IPS DF 19.7 (cell line): ENCODE data around the gene AKAP8L.
"Not testable (repeated sequence)": the region's sequence is repeated elsewhere in the genome, so short reads cannot be mapped to it uniquely, and the experiment has no call there.

Experiments used
- DNase-seq: peaks from one replicate; pipeline ENCODE4 v3.0.0-alpha.2; 2013; ENCODE audit warnings: low read depth, low spot score

AKAP8L gene

DNA sequence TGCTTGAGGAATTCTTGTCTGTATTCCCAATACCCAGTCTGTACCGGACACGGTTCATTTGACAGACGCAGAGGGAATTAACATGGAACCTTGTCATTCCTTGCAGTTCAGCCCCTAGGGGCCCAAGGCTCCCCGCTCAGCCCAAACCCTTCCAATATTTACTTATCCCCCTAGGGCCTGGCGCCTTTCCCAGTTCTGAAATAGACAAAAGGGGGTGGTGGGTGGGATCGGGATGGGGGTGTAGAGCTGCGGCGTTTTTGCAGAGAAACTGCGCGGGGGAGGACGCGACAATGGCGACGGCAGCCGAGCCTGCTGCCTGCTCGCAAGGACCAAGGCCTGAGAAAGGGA is 583 bp downstream of the AKAP8L start:
- DNase-seq = no peak

DNA sequence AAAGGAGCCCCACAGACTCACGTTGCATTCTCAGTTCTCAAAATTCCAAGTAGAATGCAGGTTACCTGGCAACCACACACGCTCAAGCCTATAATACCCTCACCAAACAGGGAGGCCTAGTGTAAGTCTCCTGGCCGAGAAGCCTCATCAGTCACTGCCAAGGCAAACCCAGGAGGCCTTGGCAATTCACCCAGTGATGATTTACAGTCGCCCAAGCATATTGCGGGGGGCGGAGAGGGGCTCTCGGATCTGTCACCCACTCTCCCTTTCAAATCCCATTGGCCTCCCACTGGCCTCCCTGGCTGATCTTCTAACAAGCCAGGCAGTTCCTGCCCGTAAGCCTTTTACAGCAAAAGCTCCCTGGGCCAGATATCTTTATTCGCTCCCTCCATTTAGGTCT is 1.1 kb downstream of the AKAP8L start:
- DNase-seq = no peak

- no peak for DNase-seq
Observed at GRCh38 chr19:15412832-15413231, 6.0 kb downstream of the AKAP8L start.

GRCh38 chr19:15411351-15411750 is 7.4 kb downstream of the AKAP8L start:
- DNase-seq = not testable (repeated sequence)

DNA sequence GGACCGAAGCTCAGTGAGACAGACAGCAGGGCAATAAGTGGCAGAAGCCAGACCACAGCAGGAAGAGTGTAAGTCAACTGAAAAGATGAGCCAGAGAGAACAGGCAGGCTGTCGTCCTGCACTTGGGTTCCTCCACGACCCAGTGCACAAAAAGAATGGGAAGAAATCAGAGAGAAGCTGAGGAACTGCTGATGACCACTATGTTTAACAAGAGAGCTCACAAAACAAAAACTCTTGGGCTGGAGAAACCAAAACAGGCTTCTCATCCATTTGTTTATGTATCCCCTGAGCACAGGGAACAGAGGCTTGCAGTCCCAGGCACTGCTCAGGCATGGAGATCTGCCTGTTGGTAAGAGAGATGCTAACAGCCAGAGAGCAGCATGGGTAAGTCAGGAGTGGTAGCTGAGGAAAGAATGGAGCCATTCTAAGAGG is 14.0 kb downstream of the AKAP8L start:
- no peak for DNase-seq

GRCh38 chr19:15404097-15404779 is 14.6 kb downstream of the AKAP8L start:
- no peak for DNase-seq

DNA sequence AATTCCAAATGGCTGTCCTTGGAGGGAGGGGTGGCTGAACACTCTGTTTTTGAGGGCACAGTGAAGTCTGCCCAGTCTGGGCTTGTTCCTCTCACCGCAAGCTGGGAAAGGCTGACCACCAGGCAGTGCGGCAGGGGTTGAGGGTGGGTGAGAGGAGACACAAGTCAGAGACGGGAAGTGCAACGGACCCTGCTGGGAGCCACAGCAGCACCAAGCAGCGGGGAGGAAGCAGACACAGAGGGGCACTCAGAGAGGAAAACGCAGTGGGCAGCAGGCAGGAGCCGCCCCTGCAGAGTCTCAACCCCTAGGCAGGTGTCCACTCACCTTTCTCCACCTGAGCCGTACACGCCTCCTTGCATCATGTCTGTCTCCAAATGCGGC is 15.6 kb downstream of the AKAP8L start:
- DNase-seq = no peak

- no peak for DNase-seq
Observed at GRCh38 chr19:15402411-15403150, 16.2 kb downstream of the AKAP8L start.

DNA sequence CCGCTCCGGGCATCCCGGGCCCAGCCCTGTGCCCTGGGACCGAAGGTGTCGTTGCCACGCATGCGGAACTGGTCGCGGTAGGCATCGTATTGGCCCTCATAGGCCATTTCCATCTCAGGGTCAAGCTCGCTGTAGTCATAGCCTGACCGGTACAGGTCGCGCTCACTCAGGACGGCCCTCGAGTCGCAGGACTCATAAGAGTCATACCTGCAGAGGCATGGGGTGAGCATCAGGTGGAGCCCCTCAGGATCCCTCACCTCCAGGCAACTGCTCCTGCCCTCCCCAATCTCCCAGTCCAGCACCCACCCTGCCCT is 17.4 kb downstream of the AKAP8L start:
- no peak for DNase-seq

DNA sequence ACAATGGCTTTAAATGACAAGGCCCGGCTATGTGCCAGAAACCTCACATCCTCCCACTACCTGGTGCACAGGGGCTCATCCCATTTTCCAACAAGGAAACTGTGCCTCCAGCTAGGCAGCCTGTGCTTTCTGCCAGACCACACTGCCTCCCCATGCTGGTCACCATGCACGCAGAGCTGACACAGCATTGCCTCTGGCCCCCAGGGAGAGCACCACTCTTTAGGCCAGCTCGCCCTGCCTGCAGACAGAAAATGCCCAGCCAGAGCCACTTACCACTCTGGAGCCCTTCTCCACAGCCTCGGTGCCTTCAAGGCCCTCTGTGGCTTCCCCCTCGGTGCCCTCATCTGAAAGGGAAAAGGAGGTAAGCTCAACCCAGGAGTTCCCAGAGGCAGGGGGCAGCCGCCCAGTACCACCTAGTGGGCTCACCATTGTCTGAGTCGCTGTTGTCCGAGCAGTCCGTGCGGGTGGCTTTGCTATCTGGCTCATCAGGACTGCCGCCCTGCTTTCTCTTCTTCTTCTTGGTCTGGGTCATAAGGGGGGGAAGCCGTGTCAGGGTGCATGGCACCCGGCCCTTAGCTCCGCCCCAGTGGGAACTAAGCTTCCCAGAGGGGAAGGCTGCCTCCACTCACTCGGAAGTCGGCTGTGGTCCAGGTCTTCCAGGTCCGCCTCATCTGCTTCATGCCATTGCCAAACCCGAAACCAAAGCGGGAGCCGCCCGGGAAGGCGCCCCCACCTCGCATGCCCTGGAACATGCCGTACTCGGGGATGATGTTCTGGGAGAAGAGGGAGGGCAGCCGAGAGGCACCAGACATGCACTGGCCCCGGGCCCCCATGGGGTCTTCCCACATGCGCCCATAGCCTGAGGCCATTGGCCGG is 18.0 kb downstream of the AKAP8L start:
- DNase-seq = no peak

- DNase-seq = no peak
Observed at GRCh38 chr19:15399635-15400034, 19.2 kb downstream of the AKAP8L start.

- DNase-seq = no peak
Observed at GRCh38 chr19:15399234-15399515, 19.6 kb downstream of the AKAP8L start.

GRCh38 chr19:15398501-15399233 is 20.1 kb downstream of the AKAP8L start:
- no peak for DNase-seq

- DNase-seq = no peak
Observed at GRCh38 chr19:15397782-15398181, 21.0 kb downstream of the AKAP8L start.

DNA sequence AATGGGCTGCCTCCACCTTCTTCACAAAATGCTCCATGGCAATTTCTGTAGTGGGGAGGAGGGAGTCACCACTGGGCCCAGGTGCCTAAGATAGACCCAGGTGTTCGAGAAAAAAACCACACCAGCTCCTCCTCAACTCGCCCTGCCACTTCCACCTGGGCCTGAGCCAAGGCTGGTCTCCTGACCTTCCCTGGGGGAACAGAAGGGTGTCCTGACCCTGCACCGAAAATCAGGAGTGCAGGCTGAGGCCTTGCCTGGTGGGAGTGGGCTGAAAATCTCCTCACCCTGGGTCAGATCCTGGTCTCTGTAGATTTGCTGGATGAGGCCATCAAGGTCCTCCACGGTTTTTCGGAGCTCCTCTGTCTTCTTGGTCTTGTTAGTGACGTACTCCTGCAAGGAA is 21.6 kb downstream of the AKAP8L start:
- no peak for DNase-seq

DNA sequence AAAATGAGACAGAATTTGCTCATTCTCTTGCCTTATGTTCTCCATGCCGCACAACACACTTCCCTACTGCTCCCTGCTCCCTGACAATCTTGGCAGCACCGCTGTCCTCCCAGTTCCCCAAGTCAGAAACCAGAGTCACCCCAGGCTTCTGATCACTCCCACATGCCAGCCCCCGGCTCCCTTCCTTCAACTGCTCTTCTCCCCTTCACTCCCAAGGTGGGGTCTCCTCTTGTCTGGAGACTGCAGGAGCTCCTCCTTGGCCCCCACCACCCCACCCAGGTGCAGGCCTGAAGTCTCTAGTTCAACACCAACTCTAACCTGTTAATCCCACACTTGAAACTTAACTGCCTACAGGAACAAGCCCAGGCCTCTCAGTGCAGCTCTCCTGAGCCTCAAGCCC is 22.4 kb downstream of the AKAP8L start:
- DNase-seq = no peak

DNA sequence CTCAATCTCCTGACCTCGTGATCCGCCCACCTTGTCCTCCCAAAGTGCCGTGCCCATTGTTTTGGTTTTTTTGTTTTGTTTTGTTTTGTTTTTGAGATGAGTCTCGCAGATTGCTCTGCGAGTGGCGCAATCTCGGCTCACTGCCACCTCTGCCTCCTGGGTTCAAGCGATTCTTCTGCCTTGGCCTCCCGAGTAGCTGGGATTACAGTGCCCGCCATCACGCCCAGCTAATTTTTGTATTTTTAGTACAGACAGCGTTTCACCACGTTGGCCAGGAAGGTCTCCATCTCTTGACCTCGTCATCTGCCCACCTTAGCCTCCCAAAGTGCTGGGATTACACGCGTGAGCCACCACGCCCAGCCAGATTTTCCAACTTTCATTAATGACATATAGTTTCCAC is 23.5 kb downstream of the AKAP8L start:
- not testable (repeated sequence) for DNase-seq

DNA sequence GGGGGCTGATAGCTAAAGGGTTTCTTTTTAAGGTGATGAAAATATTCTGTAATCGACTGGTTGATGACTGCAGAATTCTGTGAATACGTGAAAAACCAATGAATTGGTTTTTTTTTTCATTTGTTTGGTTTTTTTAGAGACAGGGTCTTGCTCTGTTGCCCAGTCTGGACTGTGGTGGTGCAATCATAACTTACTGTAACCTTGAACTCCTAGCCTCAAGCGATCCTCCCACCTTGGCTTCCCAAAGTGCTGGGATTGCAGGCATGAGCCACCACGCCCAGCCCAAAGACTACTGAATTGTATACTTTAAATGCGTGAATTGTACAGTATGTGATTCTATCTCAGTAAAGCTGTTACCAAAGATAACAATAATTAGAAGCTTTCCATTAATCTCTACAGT is 24.4 kb downstream of the AKAP8L start:
- no peak for DNase-seq

- no peak for DNase-seq
Observed at GRCh38 chr19:15393963-15394362, 24.8 kb downstream of the AKAP8L start.

- DNase-seq = no peak
Observed at GRCh38 chr19:15390814-15391213, 28.0 kb downstream of the AKAP8L start.

GRCh38 chr19:15381864-15382263 is 36.9 kb downstream of the AKAP8L start:
- DNase-seq = no peak

DNA sequence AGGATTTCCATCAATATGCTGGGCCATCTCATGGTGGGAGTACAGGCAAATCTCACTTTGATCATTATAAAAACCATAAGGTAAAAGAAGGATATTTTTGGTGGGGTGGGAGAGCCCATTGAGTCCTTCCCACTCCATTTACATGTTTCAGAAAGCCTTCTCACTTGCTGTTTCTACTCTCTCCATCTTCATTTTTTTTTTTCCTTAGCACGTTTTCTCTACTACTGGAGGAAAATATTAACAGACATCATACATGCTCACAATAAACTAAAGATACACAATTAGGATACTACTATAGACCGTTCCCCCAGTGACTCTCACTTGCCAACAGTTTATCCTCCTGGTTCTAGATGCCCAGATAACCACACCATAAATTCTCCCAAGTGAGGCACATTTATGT is 37.4 kb downstream of the AKAP8L start:
- no peak for DNase-seq
